Astrocyte (in vitro differentiated cells and primary cell): Measurements from ENCODE around the gene ZMIZ1.

Source experiments
- EZH2 ChIP-seq: IDR thresholded peaks from 2 replicates; pipeline ENCODE4 v1.6.1; 2012; ENCODE audit warnings: mild to moderate bottlenecking, low read length, inconsistent platforms; ENCODE audit not compliant: insufficient read depth
- TF ChIP-seq, protein P1 (sequence below): IDR thresholded peaks from 2 replicates; pipeline ENCODE4 v1.5.1; 2011; ENCODE audit warnings: low read depth, mild to moderate bottlenecking, inconsistent platforms, low read length, moderate library complexity; ENCODE audit not compliant: insufficient read depth

GRCh38 chr10:79224992-79225391 lies 156.2 kb downstream of the ZMIZ1 start:
- TF ChIP-seq, protein P1, sequence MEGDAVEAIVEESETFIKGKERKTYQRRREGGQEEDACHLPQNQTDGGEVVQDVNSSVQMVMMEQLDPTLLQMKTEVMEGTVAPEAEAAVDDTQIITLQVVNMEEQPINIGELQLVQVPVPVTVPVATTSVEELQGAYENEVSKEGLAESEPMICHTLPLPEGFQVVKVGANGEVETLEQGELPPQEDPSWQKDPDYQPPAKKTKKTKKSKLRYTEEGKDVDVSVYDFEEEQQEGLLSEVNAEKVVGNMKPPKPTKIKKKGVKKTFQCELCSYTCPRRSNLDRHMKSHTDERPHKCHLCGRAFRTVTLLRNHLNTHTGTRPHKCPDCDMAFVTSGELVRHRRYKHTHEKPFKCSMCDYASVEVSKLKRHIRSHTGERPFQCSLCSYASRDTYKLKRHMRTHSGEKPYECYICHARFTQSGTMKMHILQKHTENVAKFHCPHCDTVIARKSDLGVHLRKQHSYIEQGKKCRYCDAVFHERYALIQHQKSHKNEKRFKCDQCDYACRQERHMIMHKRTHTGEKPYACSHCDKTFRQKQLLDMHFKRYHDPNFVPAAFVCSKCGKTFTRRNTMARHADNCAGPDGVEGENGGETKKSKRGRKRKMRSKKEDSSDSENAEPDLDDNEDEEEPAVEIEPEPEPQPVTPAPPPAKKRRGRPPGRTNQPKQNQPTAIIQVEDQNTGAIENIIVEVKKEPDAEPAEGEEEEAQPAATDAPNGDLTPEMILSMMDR, result no peak
- no peak for TF ChIP-seq EZH2
